ENCODE data around the gene NUDT5. TPM values are rescaled to one million over a fixed set of nuclear protein-coding genes. Genes with fewer than 3 reads are reported as not detected.

NUDT5 gene
- total and polyA plus RNA-seq, 2 of the 13 experiments (the other 11 are each of a cell fraction or from before 2014, with no cell fraction given) = 79.6 to 134 TPM

DNA sequence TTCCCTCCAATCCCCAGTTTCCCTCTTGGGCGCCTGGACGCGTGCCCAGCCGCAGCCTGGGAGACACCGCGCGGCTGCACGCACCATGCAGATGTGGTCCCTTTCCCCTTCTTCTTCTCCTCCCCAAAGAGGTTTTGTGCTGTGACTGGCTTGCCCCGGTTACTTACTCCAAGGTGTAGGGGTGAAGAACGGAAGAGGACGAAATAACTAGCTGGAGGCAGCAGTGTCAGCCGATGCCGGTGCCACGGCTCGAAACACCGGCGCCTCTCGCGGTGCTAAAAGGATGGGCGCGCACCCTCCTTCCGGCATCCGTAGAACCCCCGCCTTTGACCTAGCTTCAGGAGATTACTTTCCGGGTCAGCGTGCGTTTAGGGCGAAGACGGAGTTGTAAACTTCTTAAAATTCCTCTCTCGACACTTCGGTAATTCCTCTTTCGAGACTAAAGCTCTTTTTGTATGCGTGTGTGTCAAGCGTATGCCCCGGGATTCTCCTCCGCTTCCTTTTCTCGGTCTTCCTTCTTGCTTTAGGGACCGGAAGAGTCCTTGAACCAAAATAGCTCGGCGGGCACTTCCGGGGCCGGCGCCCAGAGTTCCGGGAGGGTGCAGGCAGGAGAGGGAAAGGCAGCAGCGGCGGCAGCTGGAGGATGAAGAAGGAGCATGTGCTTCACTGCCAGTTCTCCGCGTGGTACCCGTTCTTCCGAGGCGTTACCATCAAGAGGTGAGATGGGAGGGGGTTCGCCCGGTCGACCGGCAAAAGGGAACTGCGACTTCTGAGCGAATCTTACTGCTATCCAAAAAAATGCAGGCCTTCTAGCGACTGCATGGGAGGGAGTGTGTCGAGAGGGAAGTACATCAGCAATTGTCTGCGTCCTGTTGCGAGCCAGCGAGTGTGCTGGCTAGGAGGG, at the start of gene NUDT5, which contains the start of gene CDC123 (continued):
- TF ChIP-seq NR2F1 (CRISPR knock-in tag; IDR thresholded peaks at IDR 0.05) (peak in 1 of 2 experiments; percentile 62; a peak in 2 of 4 replicates), MBD4 (IDR thresholded peaks at IDR 0.05; ENCODE audit: borderline replicate concordance, low read length) (no peak), FOXK1 (CRISPR knock-in tag; IDR thresholded peaks at IDR 0.05; ENCODE audit: borderline replicate concordance, low read depth) (peak; percentile 94), ZNF160 (CRISPR knock-in tag; IDR thresholded peaks at IDR 0.05) (no peak), MTA1 (CRISPR knock-in tag; IDR thresholded peaks at IDR 0.05; ENCODE audit: borderline replicate concordance) (peak; percentile 34; the same call in 1 of the 2 replicates), ASH2L (IDR thresholded peaks at IDR 0.05; ENCODE audit: insufficient read length, low read depth, low read length) (peak; percentile 100), BCLAF1 (IDR thresholded peaks at IDR 0.05) (no peak), GLI4 (CRISPR knock-in tag; IDR thresholded peaks at IDR 0.05; ENCODE audit: borderline replicate concordance) (no peak; the same call in 1 of the 2 replicates), ZNF746 (CRISPR knock-in tag; IDR thresholded peaks at IDR 0.05) (0 out of 2 replicates have a peak, but pooled peaks have one; percentile 20), NR0B2 (CRISPR knock-in tag; IDR thresholded peaks at IDR 0.05) (peak; percentile 28; the same call in 1 of the 2 replicates), LRRFIP1 (CRISPR knock-in tag; conservative IDR thresholded peaks at IDR 0.05) (no peak; the same call in 1 of the 2 replicates), ZNF235 (CRISPR knock-in tag; IDR thresholded peaks at IDR 0.05; ENCODE audit: borderline replicate concordance) (no peak), ISX (CRISPR knock-in tag; conservative IDR thresholded peaks at IDR 0.05) (no peak), ZFP90 (CRISPR knock-in tag; IDR thresholded peaks at IDR 0.05; ENCODE audit: borderline replicate concordance) (no peak; the same call in 1 of the 2 replicates), FOSL2 (CRISPR knock-in tag; IDR thresholded peaks at IDR 0.05) (0 out of 2 replicates have a peak, but pooled peaks have one; percentile 2), MXI1 (IDR thresholded peaks at IDR 0.05; ENCODE audit: borderline replicate concordance, low read depth, low read length) (peak; percentile 69; the same call in 2 of the 3 replicates), ZNF510 (CRISPR knock-in tag; IDR thresholded peaks at IDR 0.05; ENCODE audit: low read depth) (no peak)
- TF ChIP-seq, protein P1, sequence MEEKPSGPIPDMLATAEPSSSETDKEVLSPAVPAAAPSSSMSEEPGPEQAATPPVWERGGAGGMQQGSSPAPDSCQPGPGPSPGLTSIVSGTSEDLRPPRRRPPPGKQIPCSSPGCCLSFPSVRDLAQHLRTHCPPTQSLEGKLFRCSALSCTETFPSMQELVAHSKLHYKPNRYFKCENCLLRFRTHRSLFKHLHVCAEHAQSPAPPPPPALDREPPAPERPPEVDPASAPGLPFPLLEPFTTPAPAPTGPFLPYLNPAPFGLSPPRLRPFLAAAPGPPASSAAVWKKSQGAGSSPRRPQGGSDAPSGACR (CRISPR knock-in tag; IDR thresholded peaks at IDR 0.05) = no peak; the same call in 1 of the 2 replicates
- TF ChIP-seq, protein P2, sequence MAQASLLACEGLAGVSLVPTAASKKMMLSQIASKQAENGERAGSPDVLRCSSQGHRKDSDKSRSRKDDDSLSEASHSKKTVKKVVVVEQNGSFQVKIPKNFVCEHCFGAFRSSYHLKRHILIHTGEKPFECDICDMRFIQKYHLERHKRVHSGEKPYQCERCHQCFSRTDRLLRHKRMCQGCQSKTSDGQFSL (CRISPR knock-in tag; IDR thresholded peaks at IDR 0.05) = no peak

Measured in HepG2 (cell line).